ENCODE data around the gene KLF15.

KLF15 gene

GRCh38 chr3:126356373-126357264, 589 bp downstream of the KLF15 start (continued):
- TF ChIP-seq ZBTB26 (tag by site-specific recombination; optimal IDR thresholded peaks at IDR 0.05): peak; percentile 75
- peak; percentile 79 for TF ChIP-seq KLF9 (tag by site-specific recombination; IDR thresholded peaks at IDR 0.05; ENCODE audit: low read depth)
- no peak for TF ChIP-seq ZNF16 (tag by site-specific recombination; IDR thresholded peaks at IDR 0.05; ENCODE audit: low read depth)
- TF ChIP-seq, protein P1, sequence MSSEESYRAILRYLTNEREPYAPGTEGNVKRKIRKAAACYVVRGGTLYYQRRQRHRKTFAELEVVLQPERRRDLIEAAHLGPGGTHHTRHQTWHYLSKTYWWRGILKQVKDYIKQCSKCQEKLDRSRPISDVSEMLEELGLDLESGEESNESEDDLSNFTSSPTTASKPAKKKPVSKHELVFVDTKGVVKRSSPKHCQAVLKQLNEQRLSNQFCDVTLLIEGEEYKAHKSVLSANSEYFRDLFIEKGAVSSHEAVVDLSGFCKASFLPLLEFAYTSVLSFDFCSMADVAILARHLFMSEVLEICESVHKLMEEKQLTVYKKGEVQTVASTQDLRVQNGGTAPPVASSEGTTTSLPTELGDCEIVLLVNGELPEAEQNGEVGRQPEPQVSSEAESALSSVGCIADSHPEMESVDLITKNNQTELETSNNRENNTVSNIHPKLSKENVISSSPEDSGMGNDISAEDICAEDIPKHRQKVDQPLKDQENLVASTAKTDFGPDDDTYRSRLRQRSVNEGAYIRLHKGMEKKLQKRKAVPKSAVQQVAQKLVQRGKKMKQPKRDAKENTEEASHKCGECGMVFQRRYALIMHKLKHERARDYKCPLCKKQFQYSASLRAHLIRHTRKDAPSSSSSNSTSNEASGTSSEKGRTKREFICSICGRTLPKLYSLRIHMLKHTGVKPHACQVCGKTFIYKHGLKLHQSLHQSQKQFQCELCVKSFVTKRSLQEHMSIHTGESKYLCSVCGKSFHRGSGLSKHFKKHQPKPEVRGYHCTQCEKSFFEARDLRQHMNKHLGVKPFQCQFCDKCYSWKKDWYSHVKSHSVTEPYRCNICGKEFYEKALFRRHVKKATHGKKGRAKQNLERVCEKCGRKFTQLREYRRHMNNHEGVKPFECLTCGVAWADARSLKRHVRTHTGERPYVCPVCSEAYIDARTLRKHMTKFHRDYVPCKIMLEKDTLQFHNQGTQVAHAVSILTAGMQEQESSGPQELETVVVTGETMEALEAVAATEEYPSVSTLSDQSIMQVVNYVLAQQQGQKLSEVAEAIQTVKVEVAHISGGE (tag by site-specific recombination; conservative IDR thresholded peaks at IDR 0.05; ENCODE audit: low read depth): peak; percentile 58
- no peak for TF ChIP-seq ZNF175 (tag by site-specific recombination; IDR thresholded peaks at IDR 0.05)
- TF ChIP-seq ZSCAN16 (tag by site-specific recombination; IDR thresholded peaks at IDR 0.05): no peak
- TF ChIP-seq ZNF626 (tag by site-specific recombination; IDR thresholded peaks at IDR 0.05): no peak
- no peak for TF ChIP-seq GLI2 (tag by site-specific recombination; IDR thresholded peaks at IDR 0.05; ENCODE audit: borderline replicate concordance, low read depth)
- TF ChIP-seq HIC1 (tag by site-specific recombination; IDR thresholded peaks at IDR 0.05): peak; percentile 52; the same call in 1 of the 2 replicates
- TF ChIP-seq ZNF292 (tag by site-specific recombination; IDR thresholded peaks at IDR 0.05; ENCODE audit: borderline replicate concordance, low read depth): no peak
- 0 out of 2 replicates have a peak, but pooled peaks have one; percentile 5 for TF ChIP-seq PATZ1 (tag by site-specific recombination; IDR thresholded peaks at IDR 0.05)
- no peak for TF ChIP-seq ZNF221 (tag by site-specific recombination; IDR thresholded peaks at IDR 0.05; ENCODE audit: borderline replicate concordance)
- TF ChIP-seq ZNF335 (tag by site-specific recombination; conservative IDR thresholded peaks at IDR 0.05): no peak
- TF ChIP-seq, protein P2, sequence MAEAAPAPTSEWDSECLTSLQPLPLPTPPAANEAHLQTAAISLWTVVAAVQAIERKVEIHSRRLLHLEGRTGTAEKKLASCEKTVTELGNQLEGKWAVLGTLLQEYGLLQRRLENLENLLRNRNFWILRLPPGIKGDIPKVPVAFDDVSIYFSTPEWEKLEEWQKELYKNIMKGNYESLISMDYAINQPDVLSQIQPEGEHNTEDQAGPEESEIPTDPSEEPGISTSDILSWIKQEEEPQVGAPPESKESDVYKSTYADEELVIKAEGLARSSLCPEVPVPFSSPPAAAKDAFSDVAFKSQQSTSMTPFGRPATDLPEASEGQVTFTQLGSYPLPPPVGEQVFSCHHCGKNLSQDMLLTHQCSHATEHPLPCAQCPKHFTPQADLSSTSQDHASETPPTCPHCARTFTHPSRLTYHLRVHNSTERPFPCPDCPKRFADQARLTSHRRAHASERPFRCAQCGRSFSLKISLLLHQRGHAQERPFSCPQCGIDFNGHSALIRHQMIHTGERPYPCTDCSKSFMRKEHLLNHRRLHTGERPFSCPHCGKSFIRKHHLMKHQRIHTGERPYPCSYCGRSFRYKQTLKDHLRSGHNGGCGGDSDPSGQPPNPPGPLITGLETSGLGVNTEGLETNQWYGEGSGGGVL (tag by site-specific recombination; IDR thresholded peaks at IDR 0.05): peak; percentile 54; the same call in 1 of the 2 replicates
- peak; percentile 71; the same call in 1 of the 2 replicates for TF ChIP-seq ZBTB1 (tag by site-specific recombination; IDR thresholded peaks at IDR 0.05)
- TF ChIP-seq, protein P3, sequence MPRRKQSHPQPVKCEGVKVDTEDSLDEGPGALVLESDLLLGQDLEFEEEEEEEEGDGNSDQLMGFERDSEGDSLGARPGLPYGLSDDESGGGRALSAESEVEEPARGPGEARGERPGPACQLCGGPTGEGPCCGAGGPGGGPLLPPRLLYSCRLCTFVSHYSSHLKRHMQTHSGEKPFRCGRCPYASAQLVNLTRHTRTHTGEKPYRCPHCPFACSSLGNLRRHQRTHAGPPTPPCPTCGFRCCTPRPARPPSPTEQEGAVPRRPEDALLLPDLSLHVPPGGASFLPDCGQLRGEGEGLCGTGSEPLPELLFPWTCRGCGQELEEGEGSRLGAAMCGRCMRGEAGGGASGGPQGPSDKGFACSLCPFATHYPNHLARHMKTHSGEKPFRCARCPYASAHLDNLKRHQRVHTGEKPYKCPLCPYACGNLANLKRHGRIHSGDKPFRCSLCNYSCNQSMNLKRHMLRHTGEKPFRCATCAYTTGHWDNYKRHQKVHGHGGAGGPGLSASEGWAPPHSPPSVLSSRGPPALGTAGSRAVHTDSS (tag by site-specific recombination; IDR thresholded peaks at IDR 0.05): no peak
- no peak for TF ChIP-seq IKZF3 (tag by site-specific recombination; IDR thresholded peaks at IDR 0.05)
- TF ChIP-seq ZNF785 (tag by site-specific recombination; IDR thresholded peaks at IDR 0.05): 0 out of 2 replicates have a peak, but pooled peaks have one; percentile 46
- TF ChIP-seq GLIS1 (tag by site-specific recombination; IDR thresholded peaks at IDR 0.05): no peak
- TF ChIP-seq ZNF202 (tag by site-specific recombination; IDR thresholded peaks at IDR 0.05; ENCODE audit: borderline replicate concordance): no peak
- 0 out of 2 replicates have a peak, but pooled peaks have one; percentile 40 for TF ChIP-seq ZNF501 (tag by site-specific recombination; IDR thresholded peaks at IDR 0.05)
- TF ChIP-seq MYNN (tag by site-specific recombination; IDR thresholded peaks at IDR 0.05; ENCODE audit: borderline replicate concordance): peak; percentile 89; the same call in 1 of the 2 replicates
- TF ChIP-seq ZNF623 (tag by site-specific recombination; IDR thresholded peaks at IDR 0.05): no peak
- no peak for TF ChIP-seq ZNF670 (tag by site-specific recombination; IDR thresholded peaks at IDR 0.05; ENCODE audit: low read depth)
- no peak for TF ChIP-seq ZNF114 (tag by site-specific recombination; IDR thresholded peaks at IDR 0.05)
